SKM-1 treated with dmso at 0.1 percent for 144 hours (cell line): ENCODE measurements around the gene PRDM13.

Source experiments
- DNase-seq: peaks from one replicate; lab custom pipeline; 2025; ENCODE audit not compliant: unreplicated experiment; lab: John Stamatoyannopoulos, UW

Gene PRDM13

DNA sequence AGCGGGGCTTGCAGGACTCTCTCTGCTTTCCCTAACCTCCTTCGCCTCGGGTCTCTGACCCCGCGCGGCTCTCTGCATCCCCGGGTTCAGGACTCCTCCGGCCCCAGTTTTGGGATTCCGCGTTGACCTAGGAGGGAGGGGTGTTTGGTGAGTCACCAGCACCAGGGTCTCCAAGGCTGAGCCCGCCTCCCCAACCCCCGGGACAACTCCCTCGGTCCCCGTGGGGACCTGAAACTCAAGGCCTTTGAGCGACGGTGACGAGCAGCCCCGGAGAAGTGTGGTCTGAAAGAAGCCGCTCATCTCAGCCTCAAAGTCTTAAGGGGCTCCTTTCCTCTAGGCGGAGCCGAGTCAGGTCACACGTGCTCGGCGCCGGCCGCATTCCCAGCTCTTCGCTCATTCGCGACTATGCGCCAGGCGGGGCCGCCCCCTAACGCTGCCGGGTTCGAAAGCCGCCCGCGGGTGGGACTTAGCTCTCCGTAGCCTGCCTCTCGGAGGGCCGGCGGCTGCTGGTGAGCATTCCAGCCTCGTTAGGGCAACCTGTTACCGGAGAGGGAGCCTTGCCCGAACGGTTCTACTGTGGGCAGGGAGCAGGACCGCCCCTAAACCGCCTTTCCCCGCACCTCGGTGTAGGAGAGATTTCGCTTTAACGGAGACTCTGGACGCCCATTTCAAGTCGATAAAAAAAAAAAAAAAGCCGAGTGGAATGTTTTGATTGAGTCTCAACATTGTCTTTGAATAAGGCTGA is 3.0 kb upstream of the PRDM13 start:
- no peak for DNase-seq

- DNase-seq = no peak
These were observed 2.2 kb upstream of the PRDM13 start for GRCh38 chr6:99604166-99605073.

GRCh38 chr6:99605074-99605734 is 1.4 kb upstream of the PRDM13 start:
- DNase-seq = no peak

- no peak for DNase-seq
These were observed 550 bp upstream of the PRDM13 start for GRCh38 chr6:99605911-99606655.

DNA sequence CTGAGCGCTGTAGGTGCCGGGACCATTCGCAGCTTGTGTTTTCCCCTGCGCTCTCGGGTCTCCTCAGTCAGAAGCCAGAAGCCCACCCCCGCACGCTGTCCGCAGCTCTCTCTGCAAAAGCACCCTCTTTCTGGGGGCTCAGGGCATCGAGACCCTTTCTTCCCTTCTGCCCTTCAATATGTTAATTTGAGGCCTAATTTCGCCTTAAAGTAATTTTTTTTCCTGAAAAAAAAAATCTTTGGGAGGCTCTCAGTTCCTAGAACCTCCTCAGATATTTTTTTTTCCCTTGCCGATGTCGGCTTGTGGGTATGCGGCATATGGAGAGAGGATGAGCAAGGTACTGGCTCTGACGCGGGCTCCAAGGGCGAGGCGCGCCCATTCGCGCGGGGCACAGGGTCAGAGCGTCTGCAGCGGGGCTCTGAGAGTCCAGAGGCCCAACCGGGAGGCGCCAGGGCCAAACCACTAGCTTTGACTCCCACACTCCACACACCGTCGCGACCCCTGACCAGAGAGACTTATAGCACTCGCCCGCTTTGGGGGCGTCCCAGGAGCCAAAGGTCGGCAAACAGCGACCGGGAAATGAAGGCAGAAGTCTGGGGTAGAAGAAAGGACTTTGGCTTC is 893 bp downstream of the PRDM13 start:
- DNase-seq = no peak

- no peak for DNase-seq
These were observed 1.6 kb downstream of the PRDM13 start for GRCh38 chr6:99608059-99608885.

- no peak for DNase-seq
These were observed 2.4 kb downstream of the PRDM13 start for GRCh38 chr6:99608886-99609482.

- DNase-seq = no peak
These were observed 3.4 kb downstream of the PRDM13 start for GRCh38 chr6:99609905-99610489.

- DNase-seq = peak; percentile 50
These were observed 4.5 kb downstream of the PRDM13 start for GRCh38 chr6:99611148-99611547.

DNA sequence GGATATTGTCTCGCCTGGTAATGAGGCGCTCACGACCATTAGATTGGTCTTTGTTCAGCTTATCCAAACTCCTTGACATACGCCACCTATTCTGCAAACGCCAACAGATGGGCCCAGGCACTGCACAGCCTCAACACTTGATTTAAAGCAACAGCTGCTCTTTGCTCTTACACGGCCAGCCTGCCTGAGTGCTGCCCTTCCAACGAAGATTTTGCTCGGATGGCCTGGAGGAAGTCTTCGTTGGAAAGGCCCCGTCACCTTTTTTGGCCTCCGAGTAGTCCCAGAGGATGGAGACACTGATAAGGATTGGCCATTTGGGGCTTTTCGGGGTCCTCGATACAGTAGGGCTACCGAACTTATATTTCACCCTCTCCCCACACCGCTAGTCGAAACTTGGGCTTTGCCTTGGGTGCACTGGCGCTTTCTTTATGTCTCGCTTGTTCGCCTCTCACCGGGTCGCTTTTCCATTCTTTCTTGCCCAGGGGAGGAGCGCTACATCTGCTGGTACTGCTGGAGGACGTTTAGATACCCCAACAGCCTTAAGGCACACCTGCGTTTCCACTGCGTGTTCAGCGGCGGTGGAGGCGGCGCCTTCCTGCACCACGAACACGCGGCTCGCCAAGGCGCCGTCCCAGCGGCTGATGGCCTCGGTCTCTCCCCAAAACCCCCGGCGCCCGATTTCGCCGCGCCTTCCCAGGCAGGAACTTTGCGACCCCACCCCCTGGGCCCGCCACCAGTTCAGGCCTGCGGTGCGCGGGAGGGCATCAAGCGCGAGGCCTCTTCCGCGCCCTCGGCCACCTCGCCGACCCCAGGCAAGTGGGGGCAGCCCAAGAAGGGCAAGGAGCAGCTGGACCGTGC is 6.1 kb downstream of the PRDM13 start:
- DNase-seq = no peak

DNA sequence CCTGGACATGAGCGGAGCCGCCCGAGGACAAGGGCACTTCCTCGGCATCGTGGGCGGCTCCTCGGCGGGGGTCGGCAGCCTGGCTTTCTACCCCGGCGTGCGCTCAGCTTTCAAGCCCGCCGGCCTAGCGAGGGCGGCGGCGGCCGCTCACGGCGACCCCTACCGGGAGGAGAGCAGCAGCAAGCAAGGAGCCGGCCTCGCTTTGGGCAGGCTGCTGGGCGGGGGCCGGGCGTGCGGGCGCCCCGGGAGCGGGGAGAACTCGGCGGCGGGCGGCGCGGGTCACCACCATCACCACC is 6.7 kb downstream of the PRDM13 start:
- peak; percentile 41 for DNase-seq

DNA sequence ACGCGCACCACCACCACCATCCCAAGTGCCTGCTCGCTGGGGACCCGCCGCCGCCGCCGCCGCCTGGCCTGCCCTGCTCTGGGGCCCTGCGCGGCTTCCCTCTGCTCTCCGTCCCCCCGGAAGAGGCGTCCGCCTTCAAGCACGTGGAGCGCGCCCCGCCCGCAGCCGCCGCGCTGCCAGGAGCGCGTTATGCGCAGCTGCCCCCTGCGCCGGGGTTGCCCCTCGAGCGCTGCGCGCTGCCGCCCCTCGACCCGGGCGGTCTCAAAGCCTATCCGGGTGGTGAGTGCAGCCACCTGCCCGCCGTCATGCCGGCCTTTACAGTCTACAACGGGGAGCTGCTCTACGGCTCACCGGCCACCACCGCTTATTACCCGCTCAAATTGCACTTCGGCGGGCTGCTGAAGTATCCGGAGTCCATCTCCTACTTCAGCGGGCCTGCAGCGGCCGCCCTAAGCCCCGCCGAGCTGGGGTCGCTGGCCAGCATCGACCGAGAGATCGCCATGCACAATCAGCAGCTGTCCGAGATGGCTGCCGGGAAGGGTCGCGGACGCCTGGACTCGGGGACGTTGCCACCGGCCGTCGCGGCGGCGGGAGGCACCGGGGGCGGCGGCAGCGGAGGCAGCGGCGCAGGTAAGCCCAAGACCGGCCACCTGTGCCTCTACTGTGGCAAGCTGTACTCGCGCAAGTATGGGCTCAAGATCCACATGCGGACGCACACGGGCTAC is 7.2 kb downstream of the PRDM13 start:
- DNase-seq = no peak

DNA sequence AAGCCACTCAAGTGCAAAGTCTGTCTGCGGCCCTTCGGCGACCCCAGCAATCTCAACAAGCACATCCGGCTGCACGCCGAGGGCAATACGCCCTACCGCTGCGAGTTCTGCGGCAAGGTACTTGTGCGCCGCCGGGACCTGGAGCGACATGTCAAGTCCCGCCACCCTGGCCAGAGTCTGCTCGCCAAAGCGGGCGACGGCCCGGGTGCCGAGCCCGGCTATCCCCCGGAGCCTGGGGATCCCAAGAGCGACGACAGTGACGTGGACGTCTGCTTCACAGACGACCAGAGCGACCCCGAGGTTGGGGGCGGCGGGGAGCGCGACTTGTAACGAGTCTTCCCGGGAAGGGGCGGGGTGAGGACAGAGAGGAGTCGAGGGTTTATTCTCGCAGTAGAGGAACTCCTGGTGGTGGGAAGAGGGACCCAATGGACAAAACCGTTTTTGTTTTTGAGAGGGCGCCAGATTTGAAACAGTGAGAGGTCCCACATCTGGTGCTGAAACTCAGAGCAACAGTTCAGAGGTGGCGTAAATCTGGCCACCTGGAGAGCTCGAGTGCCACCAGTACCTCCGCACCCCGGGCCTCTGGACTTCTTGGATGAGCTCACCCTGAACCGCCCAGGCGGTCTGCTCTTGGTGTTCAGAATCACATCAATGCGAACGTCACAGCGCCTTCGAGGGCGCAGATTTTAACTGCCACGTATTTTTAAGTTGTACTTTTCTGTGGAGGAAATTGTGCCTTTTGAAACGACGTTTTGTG is 8.0 kb downstream of the PRDM13 start:
- DNase-seq = no peak

GRCh38 chr6:99617131-99617530 is 10.5 kb downstream of the PRDM13 start:
- DNase-seq = no peak

DNA sequence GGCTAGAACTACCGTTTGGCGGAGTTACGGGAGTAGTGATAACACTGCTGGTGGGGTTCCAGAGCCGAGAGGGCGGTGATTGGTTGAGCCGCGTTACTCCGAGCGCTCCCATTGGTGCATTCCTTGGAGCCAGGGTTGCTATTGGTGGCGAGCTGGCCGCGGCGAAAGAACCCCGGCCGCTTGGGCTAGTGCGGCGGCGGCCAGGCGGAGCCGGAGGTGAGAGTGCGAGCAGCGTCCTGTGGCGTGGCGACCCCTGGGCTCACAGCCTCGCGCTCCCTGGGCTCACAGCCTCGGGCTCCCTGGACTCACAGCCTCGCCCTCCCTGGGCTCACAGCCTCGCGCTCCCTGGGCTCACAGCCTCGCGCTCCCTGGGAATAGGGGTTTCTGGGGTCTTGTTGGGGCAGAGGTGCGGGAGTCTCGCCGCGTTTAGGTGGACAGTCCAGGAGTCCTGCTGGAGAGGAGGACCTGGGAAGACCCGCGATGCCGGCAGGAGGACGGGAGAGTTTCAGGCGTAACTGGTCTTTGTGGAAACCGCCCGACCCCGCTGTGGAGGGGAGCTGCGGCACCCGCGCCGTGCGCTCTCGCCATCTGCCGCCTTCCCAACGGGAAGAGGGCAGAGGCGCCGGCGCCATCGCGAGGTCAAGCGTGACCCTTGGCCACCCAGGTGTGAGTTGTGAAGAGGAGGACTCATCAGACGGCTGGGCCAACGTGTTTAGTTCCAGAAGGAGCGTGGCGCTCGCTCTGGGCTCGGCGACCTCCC is 12.2 kb downstream of the PRDM13 start:
- no peak for DNase-seq

- DNase-seq = no peak
These were observed 12.8 kb downstream of the PRDM13 start for GRCh38 chr6:99619409-99619762.
